HEK293T (cell line): ENCODE results near the gene OR5V1.

ENCODE experiments used
- CTCF ChIA-PET: fragments of 350-600 bp; formaldehyde crosslinking; extraction: SDS; loops from one replicate; lab custom pipeline; 2021; ENCODE audit warnings: antibody characterized with exemption, inconsistent platforms; lab: Yijun Ruan, JAX
- POLR2A ChIA-PET: fragments of 350-600 bp; formaldehyde crosslinking; extraction: SDS; loops from one replicate; lab custom pipeline; 2020; ENCODE audit warnings: antibody characterized with exemption, inconsistent platforms; lab: Yijun Ruan, JAX
- DNase-seq: peaks from one replicate; pipeline ENCODE4 v3.0.0; 2012; ENCODE audit warnings: mixed read lengths; ENCODE audit errors: extremely low spot score
- ARNT ChIP-seq: fragments of 450-650 bp; IDR thresholded peaks from 2 replicates; pipeline ENCODE4 v1.6.1; 2017; ENCODE audit warnings: mild to moderate bottlenecking
- BHLHE40 ChIP-seq: fragments of 450-650 bp; IDR thresholded peaks from 2 replicates; pipeline ENCODE4 v1.6.1; 2016; ENCODE audit warnings: mild to moderate bottlenecking, moderate library complexity, borderline replicate concordance
- CTBP1 ChIP-seq: fragments of 450-650 bp; IDR thresholded peaks from 2 replicates; pipeline ENCODE4 v1.6.1; 2016; ENCODE audit warnings: borderline replicate concordance
- ELF4 ChIP-seq: fragments of 450-650 bp; IDR thresholded peaks from 2 replicates; pipeline ENCODE4 v1.6.1; 2017; ENCODE audit warnings: antibody characterized with exemption
- FOXA1 ChIP-seq: fragments of 450-650 bp; IDR thresholded peaks from 2 replicates; pipeline ENCODE4 v1.6.1; 2016; ENCODE audit warnings: mild to moderate bottlenecking
- FOXK2 ChIP-seq: fragments of 450-650 bp; IDR thresholded peaks from 2 replicates; pipeline ENCODE4 v1.6.1; 2016; ENCODE audit warnings: mild to moderate bottlenecking
- FOXM1 ChIP-seq: fragments of 450-650 bp; IDR thresholded peaks from 2 replicates; pipeline ENCODE4 v1.6.1; 2017; ENCODE audit warnings: mild to moderate bottlenecking, borderline replicate concordance
- HDGF ChIP-seq: fragments of 450-650 bp; IDR thresholded peaks from 2 replicates; pipeline ENCODE4 v1.6.1; 2017; ENCODE audit warnings: antibody characterized with exemption, borderline replicate concordance
- L3MBTL2 ChIP-seq: fragments of 450-650 bp; conservative IDR thresholded peaks from 2 replicates; pipeline ENCODE4 v1.6.1; 2016; ENCODE audit warnings: mild to moderate bottlenecking
- LEF1 ChIP-seq: fragments of 450-650 bp; IDR thresholded peaks from 2 replicates; pipeline ENCODE4 v1.6.1; 2017; ENCODE audit warnings: mild to moderate bottlenecking, borderline replicate concordance
- NFRKB ChIP-seq: fragments of 450-650 bp; IDR thresholded peaks from 2 replicates; pipeline ENCODE4 v1.6.1; 2016; ENCODE audit warnings: mild to moderate bottlenecking, moderate library complexity
- PKNOX1 ChIP-seq: fragments of 450-650 bp; IDR thresholded peaks from 2 replicates; pipeline ENCODE4 v1.6.1; 2016
- SP1 ChIP-seq: fragments of 450-650 bp; IDR thresholded peaks from 2 replicates; pipeline ENCODE4 v1.6.1; 2017
- SUZ12 ChIP-seq: fragments of 450-650 bp; IDR thresholded peaks from 2 replicates; pipeline ENCODE4 v1.6.1; 2016; ENCODE audit warnings: mild to moderate bottlenecking
- TARDBP ChIP-seq: fragments of 450-650 bp; IDR thresholded peaks from 2 replicates; pipeline ENCODE4 v1.6.1; 2016
- ZNF384 ChIP-seq: fragments of 450-650 bp; IDR thresholded peaks from 2 replicates; pipeline ENCODE4 v1.6.1; 2016

Gene OR5V1

GRCh38 chr6:29368765-29369164, at the start of gene OR5V1:
TSS of gene OR5V1 (minus strand) at chr6:29368865. CDS start at chr6:29356195, 12,670 bp downstream.
- DNase-seq, result no peak
- POLR2A ChIA-PET, result no interaction called here
- TF ChIP-seq PKNOX1, result no peak
- no peak for TF ChIP-seq ARNT
- TF ChIP-seq SP1, result no peak
- no peak for TF ChIP-seq FOXM1
- no peak for TF ChIP-seq HDGF
- no peak for TF ChIP-seq FOXK2
- TF ChIP-seq ELF4, result no peak
- no peak for TF ChIP-seq BHLHE40
- no peak for TF ChIP-seq LEF1
- TF ChIP-seq FOXA1, result no peak
- no peak for TF ChIP-seq TARDBP
- TF ChIP-seq L3MBTL2, result no peak
- CTCF ChIA-PET, result no interaction called here

GRCh38 chr6:29414588-29414987, 45.9 kb upstream of the OR5V1 start, which contains the start of gene OR12D1:
TSS of gene OR12D1 (plus strand) at chr6:29414928.
- POLR2A ChIA-PET, result no interaction called here
- CTCF ChIA-PET, result interaction anchor here (0.7 kb wide), 1 partner anchor 40 kb away, joined by 3 read pairs; the partner anchor contains the start of gene OR12D3
- TF ChIP-seq HDGF (no peak), NFRKB (no peak), ARNT (no peak), ZNF384 (no peak), SP1 (no peak), FOXM1 (no peak), L3MBTL2 (no peak), SUZ12 (no peak), LEF1 (no peak), FOXK2 (no peak), TARDBP (no peak), BHLHE40 (no peak), PKNOX1 (no peak), FOXA1 (no peak), ELF4 (no peak), CTBP1 (no peak)
- DNase-seq, result no peak

GRCh38 chr6:29403801-29404200, 35.1 kb upstream of the OR5V1 start:
- CTCF ChIA-PET, result interaction anchor here (0.7 kb wide), 1 partner anchor 68 kb away, joined by 3 read pairs; no protein-coding TSS in a partner anchor
- no peak for DNase-seq
- POLR2A ChIA-PET, result no interaction called here
- no peak for TF ChIP-seq CTBP1
- TF ChIP-seq ARNT, result no peak
- no peak for TF ChIP-seq ZNF384
- no peak for TF ChIP-seq FOXK2
- no peak for TF ChIP-seq FOXA1
- TF ChIP-seq SP1, result no peak
- TF ChIP-seq PKNOX1, result no peak
- TF ChIP-seq TARDBP, result no peak
- no peak for TF ChIP-seq L3MBTL2
- no peak for TF ChIP-seq SUZ12
- no peak for TF ChIP-seq LEF1
- TF ChIP-seq HDGF, result no peak
- no peak for TF ChIP-seq FOXM1
- TF ChIP-seq BHLHE40, result no peak
- no peak for TF ChIP-seq NFRKB
- no peak for TF ChIP-seq ELF4

- no peak for DNase-seq
- POLR2A ChIA-PET, result no interaction called here
- TF ChIP-seq ARNT (no peak), ELF4 (no peak), NFRKB (no peak), SP1 (no peak), PKNOX1 (no peak), CTBP1 (no peak), FOXK2 (no peak), TARDBP (no peak), BHLHE40 (no peak), LEF1 (no peak), HDGF (no peak), SUZ12 (no peak), FOXA1 (no peak), ZNF384 (no peak)
- CTCF ChIA-PET, result no interaction called here
These were observed 30.9 kb upstream of the OR5V1 start for GRCh38 chr6:29399525-29399924.

- POLR2A ChIA-PET, result no interaction called here
- no peak for TF ChIP-seq PKNOX1
- TF ChIP-seq ELF4, result no peak
- no peak for TF ChIP-seq ZNF384
- TF ChIP-seq SP1, result no peak
- no peak for TF ChIP-seq BHLHE40
- TF ChIP-seq LEF1, result no peak
- TF ChIP-seq SUZ12, result no peak
- TF ChIP-seq HDGF, result no peak
- TF ChIP-seq ARNT, result no peak
- TF ChIP-seq NFRKB, result no peak
- TF ChIP-seq L3MBTL2, result no peak
- TF ChIP-seq FOXM1, result no peak
- TF ChIP-seq TARDBP, result no peak
- no peak for TF ChIP-seq FOXA1
- no peak for TF ChIP-seq CTBP1
- TF ChIP-seq FOXK2, result no peak
- CTCF ChIA-PET, result no interaction called here
- DNase-seq, result no peak
These were observed 26.7 kb upstream of the OR5V1 start, which contains the start of gene OR12D2 for GRCh38 chr6:29395331-29395730. TSS of gene OR12D2 (plus strand) at chr6:29395631. CDS start at chr6:29396700, 1,069 bp downstream.
